Measurements from ENCODE around the gene SLN.

The SLN gene

GRCh38 chr11:107683807-107684206 is 28.0 kb downstream of the SLN start:
- DNase-seq (ENCODE audit: low read depth): no peak

GRCh38 chr11:107683061-107683460 is 28.8 kb downstream of the SLN start:
- DNase-seq (ENCODE audit: low read depth): no peak

GRCh38 chr11:107682572-107682971 is 29.3 kb downstream of the SLN start:
- no peak for DNase-seq (ENCODE audit: low read depth)

DNA sequence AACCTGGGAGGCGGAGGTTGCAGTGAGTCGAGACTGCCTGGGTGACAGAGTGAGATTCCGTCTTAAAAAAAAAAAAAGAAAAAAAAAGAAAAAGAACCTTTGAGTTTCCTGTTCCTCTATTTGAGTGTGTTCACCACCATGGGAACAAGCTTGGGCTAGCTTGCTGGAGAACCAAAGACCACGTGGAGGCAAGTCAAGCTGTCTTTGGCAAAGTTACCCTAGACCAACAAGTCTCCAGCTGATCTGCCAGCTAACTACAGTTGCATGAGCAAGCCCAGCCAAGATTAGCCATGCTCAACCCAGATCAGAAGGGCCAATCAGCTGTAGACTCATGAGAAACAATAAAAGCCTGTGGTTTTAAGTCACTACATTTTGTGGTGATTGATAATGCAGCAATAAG is 29.7 kb downstream of the SLN start:
- DNase-seq (ENCODE audit: low read depth): no peak

DNA sequence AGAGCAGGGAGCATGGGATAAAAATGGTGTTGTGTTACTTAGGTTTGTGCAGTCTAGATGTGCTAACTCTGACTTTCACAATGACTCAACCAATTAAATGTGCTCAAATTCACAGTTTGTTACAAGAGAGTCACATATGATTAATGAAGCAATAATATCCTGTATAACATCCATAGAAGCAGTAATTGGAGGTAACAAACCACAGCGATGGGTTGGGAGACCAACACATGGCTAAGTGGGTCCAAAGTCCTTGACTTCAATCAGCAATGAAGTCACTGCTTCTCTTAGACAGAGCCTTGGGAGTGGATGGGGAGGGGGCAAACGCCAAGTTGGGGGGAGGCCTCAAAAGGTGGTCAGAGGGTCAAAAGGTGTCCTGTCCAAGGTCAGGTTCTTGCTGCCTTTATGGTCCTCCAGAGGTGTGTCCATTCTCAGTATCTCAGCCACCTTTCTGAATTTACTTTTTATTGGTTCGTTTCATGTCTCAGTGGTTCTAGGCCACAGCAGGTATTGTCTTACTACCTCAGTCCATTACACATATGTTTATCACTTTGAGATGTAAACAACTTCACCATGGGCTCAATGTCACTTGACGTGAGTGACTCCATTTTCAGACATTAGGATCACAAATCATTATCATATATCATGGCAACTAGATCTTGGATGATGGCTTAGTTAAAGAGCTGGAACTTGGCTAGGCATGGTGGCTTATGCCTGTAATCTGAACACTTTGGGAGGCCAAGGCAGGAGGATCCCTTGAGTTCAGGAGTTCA is 32.4 kb downstream of the SLN start:
- no peak for DNase-seq (ENCODE audit: low read depth)

- no peak for DNase-seq (ENCODE audit: low read depth)
Measured at GRCh38 chr11:107678632-107678971, 33.3 kb downstream of the SLN start.

DNA sequence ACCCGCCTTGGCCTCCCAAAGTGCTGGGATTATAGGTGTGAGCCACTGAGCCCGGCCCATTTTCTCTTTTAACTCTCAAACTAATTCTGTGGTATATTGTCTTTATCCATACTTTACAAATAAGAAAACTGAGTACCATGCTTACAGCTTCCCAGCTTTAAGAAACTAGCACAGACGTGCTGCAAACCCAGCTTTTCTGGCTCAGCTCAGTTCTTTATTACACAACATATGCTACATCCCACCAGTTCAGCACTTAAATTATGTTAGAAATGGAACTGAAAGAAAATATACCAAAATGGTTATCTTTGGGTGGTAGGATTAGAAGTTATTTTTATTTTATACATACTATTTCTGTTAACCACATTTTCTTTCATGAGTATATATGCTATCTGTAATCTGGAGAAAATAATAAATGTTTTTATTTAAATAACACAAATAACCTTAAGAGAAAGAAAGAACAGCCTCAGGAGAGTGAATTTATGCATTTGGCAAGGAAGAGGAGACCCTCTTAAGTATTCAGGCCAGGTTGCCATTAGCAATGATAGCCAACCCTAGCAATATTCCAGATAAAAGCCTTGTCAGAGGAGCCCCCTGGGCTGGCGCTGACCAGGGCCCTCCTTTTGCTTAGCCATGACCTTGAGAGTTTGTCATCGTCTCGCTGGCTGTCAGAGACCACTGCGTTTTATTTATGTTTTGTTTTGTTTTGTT is 33.8 kb downstream of the SLN start:
- DNase-seq (ENCODE audit: low read depth): no peak

- no peak for DNase-seq (ENCODE audit: low read depth)
Measured at GRCh38 chr11:107676336-107677057, 35.4 kb downstream of the SLN start.

DNA sequence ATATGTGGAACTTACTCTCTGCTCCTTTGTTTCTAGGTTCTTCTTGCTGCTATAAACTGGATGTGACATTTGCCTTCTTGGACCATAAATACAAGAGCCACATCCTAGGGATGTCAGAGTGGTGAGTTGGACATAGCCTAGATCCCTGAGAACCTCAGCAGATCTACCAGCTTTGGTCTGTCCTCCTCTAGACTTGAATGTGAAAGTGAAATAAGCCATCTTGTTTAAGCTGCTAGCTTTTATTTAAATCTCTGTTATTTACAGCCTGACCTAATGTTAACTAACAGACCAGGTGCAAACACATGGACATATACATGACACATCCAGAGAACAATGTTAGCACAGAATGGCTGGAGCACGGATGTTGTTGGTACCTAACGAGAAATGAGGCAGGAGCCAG is 36.0 kb downstream of the SLN start:
- DNase-seq (ENCODE audit: low read depth): no peak

DNA sequence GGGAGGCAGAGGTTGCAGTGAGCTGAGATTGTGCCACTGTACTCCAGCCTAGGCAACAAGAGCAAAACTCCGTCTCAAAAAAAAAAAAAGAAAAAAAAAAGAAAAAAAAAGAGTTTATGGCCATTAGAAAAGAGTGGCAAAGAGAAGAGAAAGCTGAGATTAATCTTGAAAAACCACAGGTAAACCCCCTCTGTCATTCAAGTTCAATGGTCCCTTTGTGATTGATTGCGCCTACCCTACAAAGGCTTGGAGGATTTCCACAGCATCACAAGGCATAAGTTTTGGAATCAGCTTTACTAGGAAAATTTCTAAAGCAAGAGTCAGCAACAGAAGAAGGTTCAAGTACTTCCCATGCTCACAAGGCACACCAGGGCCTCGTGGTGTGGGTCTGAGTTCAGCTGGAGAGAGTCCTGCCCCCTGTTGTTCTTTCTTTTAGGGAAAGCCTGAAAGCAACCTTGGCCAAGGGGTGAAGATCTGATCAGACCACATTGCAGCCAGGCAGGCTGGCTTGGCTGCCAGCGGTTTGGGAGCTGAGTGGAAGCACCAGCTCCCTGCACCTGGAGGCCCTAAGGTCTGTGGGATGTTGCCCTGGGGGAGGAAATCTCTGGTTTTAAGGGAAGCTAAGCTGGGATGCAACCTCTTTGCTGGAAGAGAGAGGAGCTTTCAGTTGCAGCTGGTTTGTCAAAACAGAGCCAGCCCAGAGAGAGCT is 41.8 kb downstream of the SLN start:
- DNase-seq (ENCODE audit: low read depth): no peak

GRCh38 chr11:107669191-107669740 is 42.6 kb downstream of the SLN start:
- DNase-seq (ENCODE audit: low read depth): no peak

DNA sequence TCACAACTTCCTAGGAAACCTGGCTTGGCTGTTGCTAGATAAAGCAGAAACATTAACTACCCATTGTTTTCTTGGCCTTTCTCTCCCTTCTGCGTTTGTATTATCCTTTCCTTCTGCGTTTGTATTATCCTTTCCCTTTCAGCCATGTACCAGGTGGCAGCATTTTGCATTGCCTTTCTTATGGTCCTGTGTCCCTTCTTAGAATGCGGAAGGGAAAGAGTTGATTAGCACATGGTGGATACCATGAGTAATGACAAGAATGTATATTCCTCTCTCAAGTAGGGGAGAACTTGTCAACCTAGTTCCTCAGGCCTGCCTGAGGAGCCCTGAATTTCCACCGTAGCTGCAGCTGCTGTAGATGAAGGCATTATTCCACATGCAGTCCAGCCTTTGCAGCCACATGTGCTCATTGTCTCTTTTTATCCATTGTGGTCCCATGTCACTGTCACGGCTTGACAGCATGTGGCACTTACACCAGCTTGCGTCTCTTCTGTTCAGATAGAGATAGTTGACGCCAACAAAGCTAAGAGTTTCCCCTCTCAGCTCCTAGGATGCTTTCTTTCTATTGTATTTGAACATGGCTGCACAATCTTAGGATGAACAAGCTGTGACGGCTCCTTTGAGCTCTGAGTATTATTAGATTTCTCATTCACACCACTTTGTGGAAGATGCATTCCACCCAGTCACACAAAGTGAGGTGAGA is 44.8 kb downstream of the SLN start:
- no peak for DNase-seq (ENCODE audit: low read depth)

DNA sequence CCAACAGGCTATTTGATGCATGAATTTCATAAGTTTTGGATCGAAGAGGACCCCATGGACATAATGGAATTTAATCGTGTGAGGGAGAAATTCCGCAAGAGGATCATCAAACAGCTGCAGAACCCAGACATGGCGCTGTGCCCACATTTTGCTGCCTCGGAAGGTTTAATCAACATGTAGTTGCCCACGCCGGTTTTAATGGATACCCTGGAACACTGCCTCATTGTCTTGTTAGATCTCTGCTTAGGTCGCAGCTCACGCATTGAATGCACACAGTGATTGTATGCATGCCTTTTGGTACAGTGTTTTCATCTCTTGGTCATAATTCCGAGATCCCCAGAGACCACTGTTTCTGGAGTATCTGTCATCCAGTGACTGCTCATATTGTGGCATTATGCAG is 46.8 kb downstream of the SLN start:
- no peak for DNase-seq (ENCODE audit: low read depth)

GRCh38 chr11:107661656-107662055 is 50.2 kb downstream of the SLN start:
- no peak for DNase-seq (ENCODE audit: low read depth)

- DNase-seq (ENCODE audit: low read depth): no peak
Measured at GRCh38 chr11:107660066-107660465, 51.8 kb downstream of the SLN start.

GRCh38 chr11:107659310-107659709 is 52.5 kb downstream of the SLN start:
- DNase-seq (ENCODE audit: low read depth): no peak
